ENCODE measurements around the gene CDC14B.

CDC14B gene

DNA sequence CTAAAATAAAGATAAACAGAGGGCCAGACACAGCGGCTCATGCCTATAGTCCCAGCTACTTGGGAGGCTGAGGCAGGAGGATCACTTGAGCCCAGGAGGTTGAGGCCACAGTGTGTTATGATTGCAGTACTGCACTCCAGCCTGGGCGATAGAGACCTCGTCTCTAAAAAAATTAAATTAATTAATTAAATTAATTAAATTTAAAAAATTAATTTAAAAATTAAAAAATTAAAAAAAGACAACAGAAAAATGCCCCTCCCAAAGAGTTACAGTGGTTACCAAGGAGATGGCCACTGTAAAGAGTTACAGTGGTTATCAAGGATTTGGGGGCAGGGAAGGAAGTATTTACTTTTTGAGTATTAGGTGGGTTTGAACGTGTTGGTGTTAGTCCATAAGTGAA is 38.3 kb downstream of the CDC14B start:
- no peaks in the 10 kb centered on the region for H3K27me3 ChIP-seq (replicated peaks; ENCODE audit: control insufficient read depth, insufficient read depth, low read length)
- H3K4me3 ChIP-seq (ENCODE audit: low read length) = no peak overlapping the region
- H3K9me3 ChIP-seq (ENCODE audit: control insufficient read depth, low read length) = no peaks in the 10 kb centered on the region
- peaks cover 5% of the 10 kb centered on the region for H3K4me1 ChIP-seq (ENCODE audit: control insufficient read depth, insufficient read depth, low read length)
- no peak overlapping the region for H3K9ac ChIP-seq (ENCODE audit: low read length)
- no peaks in the 10 kb centered on the region for H3K36me3 ChIP-seq (ENCODE audit: control insufficient read depth, insufficient read depth, low read length, severe bottlenecking)
- no peak for DNase-seq (ENCODE audit: low read depth)

DNA sequence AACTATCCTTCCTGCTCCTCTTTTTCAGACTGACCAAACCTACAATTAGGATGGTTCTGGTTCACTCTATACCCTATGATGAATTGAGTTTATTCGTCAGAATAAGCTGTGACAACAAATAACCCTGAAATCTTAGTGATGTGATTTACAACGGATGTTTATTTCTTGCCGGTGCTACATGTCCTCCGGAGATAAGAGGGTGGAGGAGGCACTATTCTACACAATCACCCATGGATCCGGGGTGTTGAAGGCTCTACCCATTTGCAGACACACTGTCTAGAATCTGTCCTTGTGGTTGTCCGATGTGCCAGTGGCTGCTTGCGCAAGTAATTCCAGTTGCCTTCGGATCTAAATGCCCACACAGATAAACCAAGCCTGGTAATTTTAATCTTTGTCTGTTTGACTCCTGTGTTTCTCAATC is 44.7 kb downstream of the CDC14B start:
- peak overlapping the region; percentile 48 for H3K4me3 ChIP-seq (ENCODE audit: low read length)
- H3K36me3 ChIP-seq (ENCODE audit: control insufficient read depth, insufficient read depth, low read length, severe bottlenecking) = no peaks in the 10 kb centered on the region
- no peak for DNase-seq (ENCODE audit: low read depth)
- H3K27me3 ChIP-seq (replicated peaks; ENCODE audit: control insufficient read depth, insufficient read depth, low read length) = no peaks in the 10 kb centered on the region
- peaks cover 22% of the 10 kb centered on the region for H3K4me1 ChIP-seq (ENCODE audit: control insufficient read depth, insufficient read depth, low read length)
- no peaks in the 10 kb centered on the region for H3K9me3 ChIP-seq (ENCODE audit: control insufficient read depth, low read length)
- H3K9ac ChIP-seq (ENCODE audit: low read length) = peak overlapping the region; percentile 37

DNA sequence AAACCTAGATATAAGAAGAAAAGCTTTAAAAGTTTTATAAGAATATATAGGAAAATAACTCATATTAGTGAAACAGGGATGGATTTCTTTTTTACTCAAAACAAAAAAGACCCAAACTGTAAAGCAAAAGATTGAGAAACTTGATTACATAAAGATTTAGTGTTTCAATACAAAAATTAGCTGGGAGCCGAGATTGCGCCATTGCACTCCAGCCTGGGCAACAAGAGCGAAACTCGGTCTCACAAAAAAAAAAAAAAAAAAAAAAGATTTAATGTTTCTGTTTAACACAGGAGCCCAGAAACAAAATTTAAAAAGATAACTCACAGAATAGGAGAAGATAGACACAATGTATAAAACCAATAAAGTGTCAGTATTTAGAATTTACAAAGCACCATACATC is 45.2 kb downstream of the CDC14B start:
- peak overlapping the region; percentile 37 for H3K9ac ChIP-seq (ENCODE audit: low read length)
- H3K36me3 ChIP-seq (ENCODE audit: control insufficient read depth, insufficient read depth, low read length, severe bottlenecking) = no peaks in the 10 kb centered on the region
- peak; percentile 22 for DNase-seq (ENCODE audit: low read depth)
- H3K4me3 ChIP-seq (ENCODE audit: low read length) = peak overlapping the region; percentile 48
- H3K9me3 ChIP-seq (ENCODE audit: control insufficient read depth, low read length) = no peaks in the 10 kb centered on the region
- no peaks in the 10 kb centered on the region for H3K27me3 ChIP-seq (replicated peaks; ENCODE audit: control insufficient read depth, insufficient read depth, low read length)
- peaks cover 22% of the 10 kb centered on the region for H3K4me1 ChIP-seq (ENCODE audit: control insufficient read depth, insufficient read depth, low read length)

DNA sequence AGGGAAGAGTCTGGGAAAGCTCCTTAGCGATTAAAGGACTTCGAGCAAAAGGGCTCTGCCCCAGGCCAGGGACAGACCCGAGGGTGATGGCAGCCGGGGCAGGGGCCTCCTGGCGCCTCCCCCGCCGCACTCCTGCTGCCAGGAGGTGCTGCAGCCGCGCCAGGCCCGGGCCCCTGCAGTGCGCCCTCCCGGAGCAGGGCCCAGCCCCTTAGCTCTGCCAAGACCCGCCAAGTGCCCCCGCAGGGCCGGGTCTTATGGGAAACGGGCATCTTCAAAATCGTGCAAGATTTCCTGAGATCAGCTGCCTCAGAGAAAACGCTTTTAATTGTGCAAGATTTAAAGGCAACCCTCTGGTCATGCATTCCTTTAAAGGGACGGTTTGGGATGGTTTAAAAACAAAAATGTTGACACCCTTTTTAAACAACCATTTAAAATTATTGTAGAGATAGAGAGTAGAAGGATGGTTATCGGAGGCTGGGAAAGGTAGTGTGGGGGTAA is 52.4 kb downstream of the CDC14B start:
- no peaks in the 10 kb centered on the region for H3K27me3 ChIP-seq (replicated peaks; ENCODE audit: control insufficient read depth, insufficient read depth, low read length)
- no peaks in the 10 kb centered on the region for H3K9me3 ChIP-seq (ENCODE audit: control insufficient read depth, low read length)
- DNase-seq (ENCODE audit: low read depth) = peak; percentile 76
- peak overlapping the region; percentile 94 for H3K9ac ChIP-seq (ENCODE audit: low read length)
- peak overlapping the region; percentile 88 for H3K4me3 ChIP-seq (ENCODE audit: low read length)
- H3K36me3 ChIP-seq (ENCODE audit: control insufficient read depth, insufficient read depth, low read length, severe bottlenecking) = peaks cover 8% of the 10 kb centered on the region
- H3K4me1 ChIP-seq (ENCODE audit: control insufficient read depth, insufficient read depth, low read length) = peaks cover 36% of the 10 kb centered on the region

DNA sequence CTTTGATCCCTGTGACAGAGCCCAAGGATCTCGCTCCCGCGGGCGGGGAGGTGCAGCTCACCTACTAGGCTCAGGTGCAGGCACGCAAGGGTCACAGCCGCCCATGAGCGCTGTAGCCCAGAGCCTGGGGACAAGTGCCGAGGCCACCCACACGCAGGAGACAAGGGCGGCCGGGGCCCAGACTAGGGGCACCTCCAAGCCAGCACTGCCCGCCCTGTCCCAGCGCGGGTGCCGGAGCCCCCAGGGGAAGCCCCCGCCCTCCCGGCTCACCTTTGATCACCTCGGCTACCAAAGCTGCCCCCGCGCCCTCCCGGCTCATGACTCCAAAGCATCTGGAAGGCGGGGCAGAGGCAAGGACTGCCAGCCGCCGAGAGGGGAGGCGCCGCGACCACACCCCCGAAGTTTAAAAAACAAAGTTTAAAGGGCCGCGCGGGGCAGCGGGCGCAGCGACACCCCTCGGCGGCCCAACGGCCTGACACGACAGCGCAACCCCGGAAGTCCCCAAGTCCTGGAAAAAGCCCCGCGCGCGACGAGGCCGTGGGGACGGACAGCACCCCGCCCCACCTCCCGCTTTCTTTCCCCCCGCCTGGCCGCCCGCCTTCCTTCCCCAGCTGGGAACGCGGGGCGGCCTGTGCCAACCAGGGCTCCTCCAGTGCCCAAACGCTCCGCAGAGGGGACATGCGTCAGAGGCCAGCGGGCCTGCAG is 53.0 kb downstream of the CDC14B start:
- no peaks in the 10 kb centered on the region for H3K9me3 ChIP-seq (ENCODE audit: control insufficient read depth, low read length)
- H3K4me1 ChIP-seq (ENCODE audit: control insufficient read depth, insufficient read depth, low read length) = peaks cover 36% of the 10 kb centered on the region
- peak overlapping the region; percentile 88 for H3K4me3 ChIP-seq (ENCODE audit: low read length)
- DNase-seq (ENCODE audit: low read depth) = peak; percentile 83
- H3K27me3 ChIP-seq (replicated peaks; ENCODE audit: control insufficient read depth, insufficient read depth, low read length) = no peaks in the 10 kb centered on the region
- peaks cover 14% of the 10 kb centered on the region for H3K36me3 ChIP-seq (ENCODE audit: control insufficient read depth, insufficient read depth, low read length, severe bottlenecking)
- H3K9ac ChIP-seq (ENCODE audit: low read length) = peak overlapping the region; percentile 94

DNA sequence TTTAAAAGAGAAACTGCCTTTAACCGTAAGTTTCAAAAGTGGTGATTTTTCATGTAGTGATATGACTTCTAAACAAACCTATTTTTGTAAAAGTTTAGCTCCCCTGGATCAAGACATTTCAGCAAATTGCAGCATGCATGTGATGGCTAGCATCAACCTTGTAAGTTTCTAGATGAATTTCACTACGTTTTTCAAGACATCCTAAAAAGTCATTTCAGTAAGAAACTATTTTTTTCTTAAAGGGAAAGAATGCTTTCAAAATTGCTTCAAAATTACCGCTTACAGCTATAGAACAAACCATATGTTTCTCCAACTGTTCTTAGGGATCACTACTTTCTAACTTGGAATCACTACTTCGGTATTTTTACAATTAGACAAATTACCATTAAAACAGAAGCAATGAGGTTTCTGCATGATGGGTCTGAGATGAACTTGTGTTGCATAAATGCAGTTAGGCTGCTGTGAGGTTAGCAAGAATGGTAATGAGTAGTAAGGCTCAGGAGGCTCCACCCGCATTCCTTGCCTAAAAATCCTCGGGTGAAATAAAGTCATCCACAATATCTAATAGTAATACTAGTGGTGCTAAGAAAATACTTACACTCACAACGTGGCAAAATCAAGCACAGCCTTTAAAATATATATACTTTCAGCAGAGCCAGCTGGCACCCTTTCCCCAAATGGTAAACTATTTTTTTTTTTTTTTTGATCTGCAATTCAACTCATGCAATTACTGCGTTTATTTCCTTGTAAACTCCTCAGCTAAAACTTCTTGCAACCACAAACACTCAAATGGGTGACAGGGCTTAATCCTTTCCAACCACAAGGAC is 53.8 kb downstream of the CDC14B start:
- H3K4me3 ChIP-seq (ENCODE audit: low read length) = peak overlapping the region; percentile 88
- peak; percentile 67 for DNase-seq (ENCODE audit: low read depth)
- H3K27me3 ChIP-seq (replicated peaks; ENCODE audit: control insufficient read depth, insufficient read depth, low read length) = no peaks in the 10 kb centered on the region
- peaks cover 14% of the 10 kb centered on the region for H3K36me3 ChIP-seq (ENCODE audit: control insufficient read depth, insufficient read depth, low read length, severe bottlenecking)
- no peaks in the 10 kb centered on the region for H3K9me3 ChIP-seq (ENCODE audit: control insufficient read depth, low read length)
- H3K9ac ChIP-seq (ENCODE audit: low read length) = peak overlapping the region; percentile 94
- peaks cover 36% of the 10 kb centered on the region for H3K4me1 ChIP-seq (ENCODE audit: control insufficient read depth, insufficient read depth, low read length)

DNA sequence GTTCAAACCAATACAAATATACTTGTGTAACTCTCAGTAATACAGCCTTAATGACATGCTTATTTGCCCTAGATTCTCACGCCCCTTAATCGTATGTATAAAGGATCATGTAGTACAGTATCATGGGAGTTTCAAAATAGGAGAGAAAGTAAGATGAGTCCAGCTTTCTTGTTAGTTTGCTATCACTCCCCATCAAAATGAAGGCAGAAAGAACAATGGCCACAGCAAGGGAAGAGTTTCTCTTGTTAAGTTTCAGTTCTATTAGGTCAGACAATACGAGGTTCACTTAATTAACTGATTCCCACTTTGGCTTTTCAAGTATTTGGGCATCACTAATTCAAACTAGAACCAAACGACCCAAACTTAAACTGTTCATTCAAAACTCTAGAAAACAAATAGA is 55.4 kb downstream of the CDC14B start:
- Histone ChIP-seq H3K9ac (ENCODE audit: low read length) (peak overlapping the region; percentile 94), H3K36me3 (ENCODE audit: control insufficient read depth, insufficient read depth, low read length, severe bottlenecking) (peaks cover 24% of the 10 kb centered on the region), H3K27me3 (replicated peaks; ENCODE audit: control insufficient read depth, insufficient read depth, low read length) (no peaks in the 10 kb centered on the region), H3K4me3 (ENCODE audit: low read length) (peak overlapping the region; percentile 88), H3K9me3 (ENCODE audit: control insufficient read depth, low read length) (no peaks in the 10 kb centered on the region), H3K4me1 (ENCODE audit: control insufficient read depth, insufficient read depth, low read length) (peaks cover 36% of the 10 kb centered on the region)
- no peak for DNase-seq (ENCODE audit: low read depth)

DNA sequence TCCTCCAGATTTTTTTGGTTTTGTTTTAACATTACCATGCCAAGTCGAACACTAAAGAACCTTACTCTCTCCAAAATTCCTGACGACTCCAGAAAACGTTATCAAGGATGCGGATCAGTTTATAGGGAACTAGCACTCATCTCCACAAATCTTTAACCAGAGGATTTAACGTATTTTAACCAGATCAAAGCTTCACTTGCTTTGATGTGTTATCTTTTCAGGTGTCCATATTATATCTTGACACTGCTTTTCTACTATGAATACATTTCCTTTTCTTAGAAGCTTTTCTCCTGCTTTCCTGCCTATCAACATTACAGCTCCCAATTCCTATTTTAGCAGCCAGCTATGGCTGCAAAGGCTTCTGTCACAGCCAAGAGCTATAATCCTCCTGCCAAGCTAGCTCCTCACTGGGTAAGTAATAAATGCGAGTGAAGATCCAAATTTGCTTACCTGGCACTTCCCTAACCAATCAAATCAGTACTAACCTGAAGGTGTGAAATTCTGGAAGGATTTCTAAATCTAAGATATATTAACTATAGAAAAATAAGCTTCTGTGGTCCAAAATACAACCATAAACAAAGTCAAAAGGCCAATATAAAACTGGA is 60.2 kb downstream of the CDC14B start:
- Histone ChIP-seq H3K9me3 (ENCODE audit: control insufficient read depth, low read length) (no peaks in the 10 kb centered on the region), H3K4me3 (ENCODE audit: low read length) (no peak overlapping the region), H3K36me3 (ENCODE audit: control insufficient read depth, insufficient read depth, low read length, severe bottlenecking) (peaks cover 30% of the 10 kb centered on the region), H3K27me3 (replicated peaks; ENCODE audit: control insufficient read depth, insufficient read depth, low read length) (no peaks in the 10 kb centered on the region), H3K9ac (ENCODE audit: low read length) (no peak overlapping the region), H3K4me1 (ENCODE audit: control insufficient read depth, insufficient read depth, low read length) (peaks cover 44% of the 10 kb centered on the region)
- no peak for DNase-seq (ENCODE audit: low read depth)

DNA sequence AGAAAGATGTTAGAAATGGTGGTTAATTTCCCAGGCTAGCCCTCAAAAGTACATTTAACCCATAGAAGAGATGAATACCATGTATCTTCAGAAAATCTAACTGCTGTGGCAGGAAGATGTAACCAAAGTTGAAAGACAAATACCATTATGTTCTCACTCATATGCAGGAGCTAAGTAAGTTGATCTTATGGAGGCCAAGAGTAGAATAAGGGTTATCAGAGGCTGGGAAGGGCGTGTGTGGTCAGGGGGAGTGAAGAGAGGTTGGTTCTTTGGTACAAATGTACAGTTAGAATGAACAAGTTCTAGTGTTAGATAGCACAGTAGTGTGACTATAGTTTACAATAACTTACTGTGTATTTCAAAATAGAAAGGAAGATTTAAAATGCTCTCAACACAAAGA is 61.7 kb downstream of the CDC14B start:
- peaks cover 46% of the 10 kb centered on the region for H3K4me1 ChIP-seq (ENCODE audit: control insufficient read depth, insufficient read depth, low read length)
- H3K4me3 ChIP-seq (ENCODE audit: low read length) = no peak overlapping the region
- DNase-seq (ENCODE audit: low read depth) = no peak

DNA sequence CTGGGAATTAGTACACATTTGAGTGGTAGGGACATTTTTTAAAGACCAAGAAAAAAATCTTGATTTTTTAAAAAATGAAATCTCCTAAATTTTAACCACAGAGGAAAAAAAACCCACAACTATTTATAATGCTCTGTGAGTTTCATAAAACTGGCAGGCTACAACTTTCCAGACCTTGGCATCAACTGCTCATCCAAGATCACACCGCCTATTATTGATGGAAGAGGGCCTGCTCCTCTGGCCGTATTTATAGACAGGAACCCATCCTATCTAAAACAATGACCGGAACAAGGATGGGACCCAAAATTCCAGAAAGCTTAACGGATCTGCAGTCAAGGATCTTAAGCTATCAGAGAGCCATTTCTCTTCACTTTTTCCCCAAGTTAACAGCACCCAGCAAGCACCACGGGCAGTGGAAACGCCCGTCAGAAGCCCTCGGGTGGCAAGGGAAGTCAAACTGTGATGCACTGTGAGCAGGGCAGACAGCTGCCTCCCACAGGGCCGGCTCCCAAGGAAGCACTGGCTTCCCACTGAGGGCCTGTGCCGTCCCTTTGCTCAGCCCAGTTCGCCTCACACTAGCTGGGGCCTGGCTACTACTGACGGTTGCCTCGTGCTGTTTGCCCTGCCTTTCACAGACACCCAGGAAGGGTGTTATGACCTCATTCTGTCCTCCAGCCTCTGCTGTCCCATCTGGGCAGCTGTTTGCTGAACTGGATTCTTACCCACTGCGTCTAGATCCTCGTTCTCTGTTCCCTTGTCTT is 62.8 kb downstream of the CDC14B start:
- peak overlapping the region; percentile 75 for H3K9ac ChIP-seq (ENCODE audit: low read length)
- DNase-seq (ENCODE audit: low read depth) = no peak
- H3K36me3 ChIP-seq (ENCODE audit: control insufficient read depth, insufficient read depth, low read length, severe bottlenecking) = peaks cover 19% of the 10 kb centered on the region
- no peaks in the 10 kb centered on the region for H3K27me3 ChIP-seq (replicated peaks; ENCODE audit: control insufficient read depth, insufficient read depth, low read length)
- H3K4me1 ChIP-seq (ENCODE audit: control insufficient read depth, insufficient read depth, low read length) = peaks cover 56% of the 10 kb centered on the region
- H3K4me3 ChIP-seq (ENCODE audit: low read length) = peak overlapping the region; percentile 53
- H3K9me3 ChIP-seq (ENCODE audit: control insufficient read depth, low read length) = no peaks in the 10 kb centered on the region

More for the DNA sequence above, 61.7 kb downstream of the CDC14B start:
- no peaks in the 10 kb centered on the region for H3K27me3 ChIP-seq (replicated peaks; ENCODE audit: control insufficient read depth, insufficient read depth, low read length)
- no peaks in the 10 kb centered on the region for H3K9me3 ChIP-seq (ENCODE audit: control insufficient read depth, low read length)
- peaks cover 29% of the 10 kb centered on the region for H3K36me3 ChIP-seq (ENCODE audit: control insufficient read depth, insufficient read depth, low read length, severe bottlenecking)
- no peak overlapping the region for H3K9ac ChIP-seq (ENCODE audit: low read length)

Data from adipocyte (in vitro differentiated cells).